ENCODE measurements around the gene ZBTB8B.

Gene ZBTB8B

DNA sequence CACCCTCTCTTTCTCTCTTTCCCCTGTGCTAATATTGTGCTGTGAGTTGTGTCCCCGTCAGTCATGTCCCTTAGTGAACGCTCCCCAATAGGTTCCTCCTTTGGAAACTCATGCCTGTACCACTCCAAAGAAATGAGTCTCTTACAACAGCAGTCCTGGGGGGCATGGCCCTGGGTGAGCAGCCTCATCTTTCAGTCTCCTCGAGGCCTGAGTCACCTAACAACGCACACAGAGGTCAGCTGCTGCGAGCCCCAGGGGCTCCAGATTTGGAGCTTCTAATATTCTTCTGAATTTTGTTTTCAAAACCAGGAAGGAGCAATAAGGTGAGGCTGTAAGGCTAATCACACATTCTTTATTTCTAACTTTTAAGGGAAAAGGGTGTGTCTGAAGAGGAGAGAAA is 43.9 kb downstream of the ZBTB8B start:
- Histone ChIP-seq H3K36me3 (ENCODE audit: insufficient read depth, low read length) (no peaks in the 10 kb centered on the region), H3K4me1 (ENCODE audit: insufficient read depth, low read length) (peaks cover 3% of the 10 kb centered on the region; the same call in 1 of the 2 replicates), H3K9ac (ENCODE audit: low read depth, low read length) (no peak overlapping the region), H3K9me3 (ENCODE audit: control insufficient read depth, insufficient read depth, low read length) (no peaks in the 10 kb centered on the region)

DNA sequence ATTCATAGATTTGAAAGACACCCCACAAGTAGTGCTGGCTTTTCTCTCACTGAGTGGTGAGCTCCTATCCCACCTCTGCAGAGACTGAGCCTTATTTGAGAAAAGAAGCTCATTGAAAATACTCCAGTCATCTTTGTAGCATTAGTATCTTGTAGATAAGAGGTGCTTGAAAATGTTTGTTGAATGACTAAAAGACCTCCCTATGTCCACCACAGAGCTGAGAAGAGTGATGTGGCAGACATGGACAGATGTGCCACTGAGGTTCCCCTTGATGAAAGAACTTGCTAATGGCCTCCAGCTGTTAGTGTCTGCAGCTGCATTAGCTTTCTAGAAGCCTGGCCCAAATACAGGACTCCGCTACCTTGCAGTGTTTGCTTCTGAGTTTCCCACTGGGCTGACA is 45.1 kb downstream of the ZBTB8B start:
- no peaks in the 10 kb centered on the region for H3K36me3 ChIP-seq (ENCODE audit: insufficient read depth, low read length)
- H3K9ac ChIP-seq (ENCODE audit: low read depth, low read length), result no peak overlapping the region
- peaks cover 3% of the 10 kb centered on the region; the same call in 1 of the 2 replicates for H3K4me1 ChIP-seq (ENCODE audit: insufficient read depth, low read length)
- no peaks in the 10 kb centered on the region for H3K9me3 ChIP-seq (ENCODE audit: control insufficient read depth, insufficient read depth, low read length)
